ENCODE measurements around the gene FKBP6.

DNA sequence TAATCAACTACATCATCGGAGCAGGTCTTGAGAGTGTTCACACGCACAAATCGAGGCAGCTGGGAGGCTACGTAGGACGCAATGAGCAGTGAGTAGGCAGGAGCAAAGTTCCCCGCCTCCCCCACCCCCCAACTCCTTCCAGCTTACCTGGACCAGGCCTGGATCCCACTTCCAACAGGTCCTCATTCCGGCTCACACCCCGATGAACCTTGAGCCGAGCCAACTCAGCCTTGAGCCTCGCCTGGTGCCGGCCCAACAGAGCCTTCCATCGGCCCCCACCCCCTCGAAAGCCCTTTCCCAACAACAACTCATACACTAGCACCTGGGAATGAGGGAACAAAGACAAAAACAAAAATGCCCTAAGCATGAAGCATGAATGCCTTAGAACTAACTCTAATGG is 20.5 kb upstream of the FKBP6 start:
- TF ChIP-seq ZNF384 (IDR thresholded peaks at IDR 0.05) (no peak), SUZ12 (IDR thresholded peaks at IDR 0.05) (no peak), NFRKB (IDR thresholded peaks at IDR 0.05) (no peak)

Data from HEK293T (cell line).